ENCODE results near the gene TMCO4. TPM values are rescaled to one million over a fixed set of nuclear protein-coding genes. Genes with fewer than 3 reads are reported as not detected.
A peak's percentile ranks its signal among the peaks of the same experiment; 100 is the strongest.

Gene TMCO4
- total and polyA plus RNA-seq, 7 donors: 16.3 to 25.1 (median 21.9) TPM

DNA sequence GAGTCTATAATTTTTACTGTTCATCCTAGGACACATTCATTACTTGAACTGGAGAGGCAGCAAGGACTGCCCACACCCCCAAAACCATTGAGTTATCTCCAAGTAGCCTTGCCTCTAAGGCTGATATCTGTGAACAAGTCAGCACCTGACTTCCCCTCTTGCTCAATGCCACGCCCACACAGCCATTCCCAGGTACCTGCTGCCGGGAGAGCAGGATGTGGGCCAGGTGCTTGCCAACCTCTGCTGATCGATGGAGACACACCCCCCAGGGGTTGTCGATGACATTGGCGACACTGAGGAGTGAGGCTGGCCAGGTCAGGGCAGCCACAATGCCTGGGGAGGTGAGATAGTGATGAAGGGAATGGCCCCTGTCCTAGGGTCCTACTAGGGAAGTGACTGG lies 60.1 kb downstream of the TMCO4 start:
- H3K36me3 ChIP-seq: peaks cover 0 to 33% (median 7%) of the 10 kb centered on the region in 4 donors
- intact Hi-C loops (cut with DNase I): no loop called here
- H3K4me3 ChIP-seq: no peak overlapping the region
- H3K27me3 ChIP-seq: no peaks in the 10 kb centered on the region
- WGBS, 2 donors: 90 to 93% methylated on average over 5 of the region's 5 CpGs
- peaks cover 0 to 41% (median 28%) of the 10 kb centered on the region in 4 donors for H3K4me1 ChIP-seq
- TF ChIP-seq POLR2A (IDR thresholded peaks at IDR 0.05) (no peak), EP300 (IDR thresholded peaks at IDR 0.05) (no peak), POLR2AphosphoS5 (IDR thresholded peaks at IDR 0.05) (no peak)
- TF ChIP-seq, protein P1, sequence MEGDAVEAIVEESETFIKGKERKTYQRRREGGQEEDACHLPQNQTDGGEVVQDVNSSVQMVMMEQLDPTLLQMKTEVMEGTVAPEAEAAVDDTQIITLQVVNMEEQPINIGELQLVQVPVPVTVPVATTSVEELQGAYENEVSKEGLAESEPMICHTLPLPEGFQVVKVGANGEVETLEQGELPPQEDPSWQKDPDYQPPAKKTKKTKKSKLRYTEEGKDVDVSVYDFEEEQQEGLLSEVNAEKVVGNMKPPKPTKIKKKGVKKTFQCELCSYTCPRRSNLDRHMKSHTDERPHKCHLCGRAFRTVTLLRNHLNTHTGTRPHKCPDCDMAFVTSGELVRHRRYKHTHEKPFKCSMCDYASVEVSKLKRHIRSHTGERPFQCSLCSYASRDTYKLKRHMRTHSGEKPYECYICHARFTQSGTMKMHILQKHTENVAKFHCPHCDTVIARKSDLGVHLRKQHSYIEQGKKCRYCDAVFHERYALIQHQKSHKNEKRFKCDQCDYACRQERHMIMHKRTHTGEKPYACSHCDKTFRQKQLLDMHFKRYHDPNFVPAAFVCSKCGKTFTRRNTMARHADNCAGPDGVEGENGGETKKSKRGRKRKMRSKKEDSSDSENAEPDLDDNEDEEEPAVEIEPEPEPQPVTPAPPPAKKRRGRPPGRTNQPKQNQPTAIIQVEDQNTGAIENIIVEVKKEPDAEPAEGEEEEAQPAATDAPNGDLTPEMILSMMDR (IDR thresholded peaks at IDR 0.05): no peak
- no peak overlapping the region for H3K27ac ChIP-seq
- H3K9me3 ChIP-seq: no peaks in the 10 kb centered on the region
- no peak for DNase-seq

DNA sequence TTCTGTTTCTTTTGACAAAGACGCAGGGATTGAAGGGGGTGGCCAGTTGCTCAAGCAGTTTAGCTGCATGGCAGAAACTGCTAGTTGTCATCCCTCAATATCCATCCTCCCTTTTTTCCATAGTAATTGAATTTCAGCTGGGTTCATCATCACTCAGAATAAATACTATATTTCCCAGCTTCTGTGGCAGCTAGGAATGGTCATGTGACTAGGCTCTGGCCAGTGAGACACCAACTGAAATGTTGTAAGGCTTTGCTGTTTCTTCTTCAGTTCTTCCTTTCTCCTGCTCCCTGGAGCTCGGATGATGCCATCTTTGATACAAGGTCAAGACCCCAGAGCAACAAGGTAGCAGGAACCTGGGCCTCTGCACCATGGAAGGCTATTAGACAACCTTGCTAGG lies 61.0 kb downstream of the TMCO4 start:
- intact Hi-C loops (cut with DNase I): no loop called here
- Histone ChIP-seq H3K27me3 (no peaks in the 10 kb centered on the region), H3K27ac (peak overlapping the region in 2 of 4 donors; percentile 74 to 80), H3K4me3 (no peak overlapping the region), H3K36me3 (peaks cover 0 to 23% (median 4%) of the 10 kb centered on the region in 4 donors), H3K9me3 (no peaks in the 10 kb centered on the region), H3K4me1 (peaks cover 0 to 48% (median 34%) of the 10 kb centered on the region in 4 donors)
- TF ChIP-seq POLR2A (IDR thresholded peaks at IDR 0.05) (no peak), EP300 (IDR thresholded peaks at IDR 0.05) (no peak), POLR2AphosphoS5 (IDR thresholded peaks at IDR 0.05) (no peak)
- TF ChIP-seq, protein P1 (IDR thresholded peaks at IDR 0.05): no peak
- WGBS, 2 donors: 95 to 97% methylated on average over 2 of the region's 2 CpGs
- no peak for DNase-seq

DNA sequence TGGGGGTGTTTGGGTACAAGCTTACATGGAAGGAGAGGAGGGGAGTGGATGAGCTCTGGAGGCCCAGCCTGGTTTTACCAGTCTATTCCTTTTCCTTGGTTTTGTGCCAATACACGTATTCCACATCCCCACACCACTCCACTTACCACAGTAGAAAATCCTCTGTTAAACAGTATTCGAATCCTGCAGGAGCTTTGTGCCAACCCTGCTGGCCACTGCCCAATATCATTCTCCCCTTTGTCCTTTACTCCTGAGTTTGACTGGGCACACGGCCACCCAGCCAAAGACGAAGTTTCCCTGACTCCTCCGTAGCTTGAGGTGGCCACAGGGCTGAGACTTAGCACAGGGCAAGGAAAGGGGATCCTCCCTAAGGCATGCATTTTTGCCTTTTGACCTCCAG lies 61.6 kb downstream of the TMCO4 start:
- Histone ChIP-seq H3K4me3 (no peak overlapping the region), H3K4me1 (peaks cover 0 to 48% (median 34%) of the 10 kb centered on the region in 4 donors), H3K36me3 (peaks cover 0 to 18% (median 3%) of the 10 kb centered on the region in 4 donors), H3K9me3 (no peaks in the 10 kb centered on the region), H3K27ac (peak overlapping the region in 3 of 4 donors; percentile 74 to 85 (median 80)), H3K27me3 (no peaks in the 10 kb centered on the region)
- WGBS, 2 donors: 90 to 92% methylated on average over 5 of the region's 5 CpGs
- no peak for TF ChIP-seq POLR2AphosphoS5 (IDR thresholded peaks at IDR 0.05)
- TF ChIP-seq EP300 (IDR thresholded peaks at IDR 0.05): no peak
- TF ChIP-seq, protein P1 (IDR thresholded peaks at IDR 0.05): no peak
- no peak for TF ChIP-seq POLR2A (IDR thresholded peaks at IDR 0.05)
- no peak for DNase-seq
- intact Hi-C loops (cut with DNase I): no loop called here

DNA sequence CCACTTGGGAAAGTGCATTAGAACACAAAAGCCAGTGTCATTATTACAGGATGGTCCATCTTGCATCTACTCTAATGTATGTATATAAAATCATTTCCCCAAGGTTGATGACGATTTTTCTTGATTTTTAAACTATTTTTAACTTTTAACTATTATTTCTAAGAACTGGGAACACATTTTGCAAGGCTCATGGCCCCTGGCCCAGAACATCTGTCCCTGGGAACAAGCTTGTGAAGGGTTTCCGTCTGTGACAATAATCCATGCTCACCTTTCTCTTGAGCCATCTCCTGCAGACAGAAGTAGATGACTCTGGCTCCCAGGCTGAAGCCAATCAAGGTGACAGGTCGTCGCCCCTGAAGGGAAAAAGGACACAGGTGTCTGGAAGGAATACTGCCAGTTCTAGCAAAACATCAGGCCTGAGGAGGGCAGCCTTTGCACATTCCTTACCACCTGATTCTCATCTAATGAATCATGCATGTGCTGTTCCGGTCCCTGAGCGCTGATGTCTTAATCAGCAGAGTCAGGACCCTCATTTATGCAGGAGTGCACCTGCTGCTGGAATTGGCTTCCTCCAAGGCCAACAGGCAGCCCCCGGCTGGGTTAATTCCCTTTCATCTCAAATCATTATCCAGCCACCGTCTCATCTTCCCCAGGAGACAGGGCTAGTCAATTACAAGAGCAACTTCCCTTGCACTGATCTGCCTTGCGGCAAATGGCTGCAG lies 62.5 kb downstream of the TMCO4 start:
- 90 to 92% methylated on average over 9 of the region's 9 CpGs for WGBS, 2 donors
- Histone ChIP-seq H3K27ac (peak overlapping the region; percentile 73 to 85 (median 77)), H3K4me3 (no peak overlapping the region), H3K36me3 (peaks cover 0 to 18% (median under 1%) of the 10 kb centered on the region in 4 donors), H3K27me3 (no peaks in the 10 kb centered on the region), H3K9me3 (no peaks in the 10 kb centered on the region), H3K4me1 (peaks cover 0 to 48% (median 36%) of the 10 kb centered on the region in 4 donors)
- DNase-seq: no peak
- TF ChIP-seq POLR2A (IDR thresholded peaks at IDR 0.05) (no peak), POLR2AphosphoS5 (IDR thresholded peaks at IDR 0.05) (no peak), EP300 (IDR thresholded peaks at IDR 0.05) (no peak)
- TF ChIP-seq, protein P1 (IDR thresholded peaks at IDR 0.05): no peak
- intact Hi-C loops (cut with DNase I): no loop called here

Measured in sigmoid colon (tissue), 7 donors.